ENCODE measurements around the gene IFNL2.

The IFNL2 gene

GRCh38 chr19:39251081-39251480 lies 17.1 kb upstream of the IFNL2 start:
- TF ChIP-seq YY1 (IDR thresholded peaks at IDR 0.05; ENCODE audit: low read depth): no peak
- no peak for TF ChIP-seq NFIC (IDR thresholded peaks at IDR 0.05)

GRCh38 chr19:39251846-39252245 lies 16.4 kb upstream of the IFNL2 start:
- TF ChIP-seq RAD21 (IDR thresholded peaks at IDR 0.05; ENCODE audit: low read depth) (no peak), ZBTB7A (IDR thresholded peaks at IDR 0.05; ENCODE audit: low read depth) (no peak)

- no peak for TF ChIP-seq EP300 (IDR thresholded peaks at IDR 0.05; ENCODE audit: borderline replicate concordance)
- TF ChIP-seq FOXM1 (IDR thresholded peaks at IDR 0.05; ENCODE audit: borderline replicate concordance, low read depth): no peak
- no peak for TF ChIP-seq MAX (IDR thresholded peaks at IDR 0.05)
- TF ChIP-seq USF1 (IDR thresholded peaks at IDR 0.05): no peak
- no peak for TF ChIP-seq ZBTB7A (IDR thresholded peaks at IDR 0.05; ENCODE audit: low read depth)
- TF ChIP-seq EGR1 (IDR thresholded peaks at IDR 0.05): no peak
- TF ChIP-seq RAD21 (IDR thresholded peaks at IDR 0.05; ENCODE audit: low read depth): no peak
- no peak for TF ChIP-seq REST (IDR thresholded peaks at IDR 0.05; ENCODE audit: low read depth)
- no peak for TF ChIP-seq TEAD4 (IDR thresholded peaks at IDR 0.05)
- TF ChIP-seq TAF1 (IDR thresholded peaks at IDR 0.05; ENCODE audit: low read depth): no peak
- no peak for TF ChIP-seq CREB1 (IDR thresholded peaks at IDR 0.05; ENCODE audit: low read depth)
- TF ChIP-seq TCF12 (IDR thresholded peaks at IDR 0.05; ENCODE audit: low read depth): no peak
- TF ChIP-seq YY1 (IDR thresholded peaks at IDR 0.05; ENCODE audit: low read depth): no peak
- TF ChIP-seq NFIC (IDR thresholded peaks at IDR 0.05): no peak
- no peak for TF ChIP-seq CEBPB (IDR thresholded peaks at IDR 0.05)
These were observed 15.7 kb upstream of the IFNL2 start for GRCh38 chr19:39252458-39252857.

GRCh38 chr19:39253374-39254149 lies 14.6 kb upstream of the IFNL2 start:
- TF ChIP-seq MAX (IDR thresholded peaks at IDR 0.05) (no peak), ZBTB7A (IDR thresholded peaks at IDR 0.05; ENCODE audit: low read depth) (no peak), TEAD4 (IDR thresholded peaks at IDR 0.05) (no peak), FOXM1 (IDR thresholded peaks at IDR 0.05; ENCODE audit: borderline replicate concordance, low read depth) (no peak), NFIC (IDR thresholded peaks at IDR 0.05) (no peak), EGR1 (IDR thresholded peaks at IDR 0.05) (no peak), TCF12 (IDR thresholded peaks at IDR 0.05; ENCODE audit: low read depth) (no peak), TAF1 (IDR thresholded peaks at IDR 0.05; ENCODE audit: low read depth) (no peak), EP300 (IDR thresholded peaks at IDR 0.05; ENCODE audit: borderline replicate concordance) (no peak), USF1 (IDR thresholded peaks at IDR 0.05) (no peak), YY1 (IDR thresholded peaks at IDR 0.05; ENCODE audit: low read depth) (no peak), REST (IDR thresholded peaks at IDR 0.05; ENCODE audit: low read depth) (no peak)

GRCh38 chr19:39254531-39255345 lies 13.5 kb upstream of the IFNL2 start:
- no peak for TF ChIP-seq NFIC (IDR thresholded peaks at IDR 0.05)

- TF ChIP-seq TAF1 (IDR thresholded peaks at IDR 0.05; ENCODE audit: low read depth) (no peak), YY1 (IDR thresholded peaks at IDR 0.05; ENCODE audit: low read depth) (no peak), EP300 (IDR thresholded peaks at IDR 0.05; ENCODE audit: borderline replicate concordance) (no peak), CEBPB (IDR thresholded peaks at IDR 0.05) (no peak)
These were observed 11.0 kb upstream of the IFNL2 start for GRCh38 chr19:39257227-39257626.

Measured in Ishikawa (cell line).